Neural progenitor cell (in vitro differentiated cells): ENCODE data around the gene ZNRF1. TPM values are rescaled to one million over a fixed set of nuclear protein-coding genes. Genes with fewer than 3 reads are reported as not detected.

Source experiments
- DNase-seq: peaks from one replicate; pipeline ENCODE4 v3.0.0-alpha.2; 2016; ENCODE audit warnings: low spot score
- H2AFZ ChIP-seq: fragments of 200-600 bp; sonication (generic); replicated peaks from 2 replicates; pipeline ENCODE4 v1.6.1; 2016; ENCODE audit warnings: antibody characterized with exemption
- H3F3A ChIP-seq: fragments of 200-600 bp; sonication (generic); 2 replicates; pipeline ENCODE4 v1.6.1; 2016; ENCODE audit warnings: antibody characterized with exemption, low read depth
- H3K27ac ChIP-seq: fragments of 200-600 bp; sonication (generic); 2 replicates; pipeline ENCODE4 v1.5.1; 2016; ENCODE audit warnings: mild to moderate bottlenecking
- H3K27me3 ChIP-seq: fragments of 200-600 bp; sonication (generic); 2 replicates; pipeline ENCODE4 v1.6.1; 2016; ENCODE audit warnings: mild to moderate bottlenecking, moderate library complexity
- H3K36me3 ChIP-seq: fragments of 200-600 bp; sonication (generic); 2 replicates; pipeline ENCODE4 v1.5.1; 2016
- H3K4me1 ChIP-seq: fragments of 200-600 bp; sonication (generic); 2 replicates; pipeline ENCODE4 v1.6.1; 2016; ENCODE audit warnings: mixed run types
- H3K4me2 ChIP-seq: fragments of 200-600 bp; sonication (generic); 2 replicates; pipeline ENCODE4 v1.6.1; 2016
- H3K4me3 ChIP-seq: fragments of 200-600 bp; sonication (generic); 2 replicates; pipeline ENCODE4 v1.5.1; 2016
- H3K79me2 ChIP-seq: fragments of 200-600 bp; sonication (generic); 2 replicates; pipeline ENCODE4 v1.6.1; 2016; ENCODE audit warnings: low read depth
- H3K9ac ChIP-seq: fragments of 200-600 bp; sonication (generic); 2 replicates; pipeline ENCODE4 v1.6.1; 2016
- H3K9me3 ChIP-seq: fragments of 200-600 bp; sonication (generic); 2 replicates; pipeline ENCODE4 v1.5.1; 2016; ENCODE audit warnings: low read depth
- H4K20me1 ChIP-seq: fragments of 200-600 bp; sonication (generic); 2 replicates; pipeline ENCODE4 v1.6.1; 2016; ENCODE audit warnings: low read depth
- H3K27ac Mint-ChIP-seq: 3 replicates; pipeline ENCODE4 v1.8.0; 2021; ENCODE audit warnings: mixed read lengths
- H3K27me3 Mint-ChIP-seq: 2 replicates; pipeline ENCODE4 v1.8.0; 2022; ENCODE audit warnings: low read depth, mild to moderate bottlenecking, inconsistent platforms, moderate library complexity, mixed read lengths; ENCODE audit not compliant: insufficient read depth
- H3K36me3 Mint-ChIP-seq: 3 replicates; pipeline ENCODE4 v1.8.0; 2021; ENCODE audit warnings: mixed read lengths
- H3K4me1 Mint-ChIP-seq: 3 replicates; pipeline ENCODE4 v1.8.0; 2021; ENCODE audit warnings: mixed read lengths
- H3K4me3 Mint-ChIP-seq: 3 replicates; pipeline ENCODE4 v1.8.0; 2021; ENCODE audit warnings: mild to moderate bottlenecking, moderate library complexity, mixed read lengths
- H3K9me3 Mint-ChIP-seq: 3 replicates; pipeline ENCODE4 v1.8.0; 2020; ENCODE audit warnings: mixed read lengths
- CTCF ChIP-seq: fragments of 200-600 bp; sonication (generic); IDR thresholded peaks from 2 replicates; pipeline ENCODE4 v1.5.1; 2017; ENCODE audit warnings: antibody characterized with exemption, mild to moderate bottlenecking
- EZH2 ChIP-seq: fragments of 200-600 bp; sonication (generic); IDR thresholded peaks from 2 replicates; pipeline ENCODE4 v1.6.1; 2017; ENCODE audit warnings: antibody characterized with exemption, mild to moderate bottlenecking, moderate library complexity
- EZH2phosphoT487 ChIP-seq: fragments of 200-600 bp; sonication (generic); IDR thresholded peaks from 2 replicates; pipeline ENCODE4 v1.6.1; 2017; ENCODE audit warnings: antibody characterized with exemption
- total RNA-seq: library from RNA; depleted of rRNA; stranded (reverse); fragments of >200 nt; gene quantifications from 2 replicates; pipeline ENCODE4 v1.2.3, GENCODE V29; 2015; ENCODE audit warnings: low replicate concordance

ZNRF1 gene
- total RNA-seq, 1 donor from 2014 or later: 9.3 TPM

- Histone ChIP-seq H3K4me2 (no peak overlapping the region), H2AFZ (no peak overlapping the region), H3K4me3 (no peak overlapping the region), H3K36me3 (no peaks in the 10 kb centered on the region), H3K9me3 (no peaks in the 10 kb centered on the region), H3F3A (peaks cover 4% of the 10 kb centered on the region), H3K9ac (no peak overlapping the region), H3K79me2 (peaks cover 9% of the 10 kb centered on the region), H4K20me1 (peaks cover 63% of the 10 kb centered on the region), H3K4me1 (peaks cover 27% of the 10 kb centered on the region), H3K27ac (no peak overlapping the region), H3K27me3 (no peaks in the 10 kb centered on the region)
- no peaks in the 10 kb centered on the region for H3K9me3 Mint-ChIP-seq
- H3K27me3 Mint-ChIP-seq: peaks cover 10% of the 10 kb centered on the region
- TF ChIP-seq EZH2phosphoT487: no peak
- TF ChIP-seq EZH2: no peak
- TF ChIP-seq CTCF: no peak
- no peak overlapping the region for H3K4me3 Mint-ChIP-seq
- peaks cover 30% of the 10 kb centered on the region for H3K4me1 Mint-ChIP-seq
- no peak overlapping the region for H3K27ac Mint-ChIP-seq
- no peak for DNase-seq
- peaks cover 26% of the 10 kb centered on the region for H3K36me3 Mint-ChIP-seq
Measured at GRCh38 chr16:75101635-75102034, 102.8 kb downstream of the ZNRF1 start.

DNA sequence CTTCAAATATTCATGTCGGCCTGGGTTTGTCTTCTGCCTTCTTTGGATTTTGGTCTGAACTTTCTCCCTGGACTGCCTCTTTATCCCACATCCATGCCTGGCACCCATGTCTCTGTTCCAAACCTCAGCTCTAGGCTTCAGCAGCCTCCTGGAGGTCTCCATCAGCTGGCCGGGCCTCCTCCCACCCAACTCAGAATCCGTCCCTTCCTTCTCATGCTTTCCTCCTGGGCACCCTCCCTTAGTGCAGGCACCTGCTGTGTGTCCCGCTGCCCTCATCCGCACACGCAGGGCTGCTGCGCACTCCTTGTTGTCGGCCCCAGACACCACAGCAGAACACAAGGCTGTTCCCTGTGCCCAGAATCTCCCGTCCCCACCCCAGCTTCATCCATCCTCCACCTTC, 103.8 kb downstream of the ZNRF1 start:
- Mint-ChIP-seq H3K27ac (no peak overlapping the region), H3K36me3 (peaks cover 26% of the 10 kb centered on the region), H3K4me3 (no peak overlapping the region), H3K27me3 (peaks cover 10% of the 10 kb centered on the region), H3K9me3 (no peaks in the 10 kb centered on the region), H3K4me1 (peaks cover 37% of the 10 kb centered on the region)
- no peak overlapping the region for H2AFZ ChIP-seq
- H3K79me2 ChIP-seq: peaks cover 8% of the 10 kb centered on the region
- no peak for TF ChIP-seq EZH2phosphoT487
- TF ChIP-seq CTCF: no peak
- TF ChIP-seq EZH2: no peak
- no peak overlapping the region for H3K4me3 ChIP-seq
- peaks cover 55% of the 10 kb centered on the region for H4K20me1 ChIP-seq
- DNase-seq: no peak
- no peaks in the 10 kb centered on the region for H3K9me3 ChIP-seq
- H3K4me1 ChIP-seq: peaks cover 28% of the 10 kb centered on the region
- H3K4me2 ChIP-seq: no peak overlapping the region
- H3F3A ChIP-seq: peaks cover 4% of the 10 kb centered on the region
- no peak overlapping the region for H3K9ac ChIP-seq
- no peaks in the 10 kb centered on the region for H3K27me3 ChIP-seq
- H3K27ac ChIP-seq: no peak overlapping the region
- H3K36me3 ChIP-seq: no peaks in the 10 kb centered on the region

DNA sequence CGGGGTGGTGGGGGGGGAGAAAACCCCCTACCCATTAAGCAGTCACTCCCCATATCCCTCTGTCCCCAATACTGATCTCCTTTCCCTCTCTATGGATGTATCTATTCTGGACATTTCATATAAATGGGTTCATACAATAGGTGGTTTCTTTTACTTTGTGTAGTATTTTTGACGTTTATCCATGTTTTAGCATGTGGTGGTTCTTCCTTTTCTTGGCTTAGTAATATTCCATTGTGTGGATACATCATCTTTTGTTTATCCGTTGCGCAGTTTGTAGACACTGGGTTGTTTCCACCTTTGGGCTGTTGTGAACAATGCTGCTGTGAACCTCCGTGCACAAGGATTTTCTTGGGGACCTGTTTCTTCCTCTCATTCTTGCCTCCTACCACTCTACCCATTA, 105.2 kb downstream of the ZNRF1 start:
- TF ChIP-seq EZH2phosphoT487 (no peak), CTCF (no peak), EZH2 (no peak)
- Histone ChIP-seq H3K27me3 (no peaks in the 10 kb centered on the region), H3K4me3 (no peak overlapping the region), H3F3A (no peaks in the 10 kb centered on the region), H3K9ac (no peak overlapping the region), H3K4me2 (no peak overlapping the region), H2AFZ (no peak overlapping the region), H3K36me3 (no peaks in the 10 kb centered on the region), H3K79me2 (peaks cover 8% of the 10 kb centered on the region), H4K20me1 (peaks cover 47% of the 10 kb centered on the region), H3K4me1 (peaks cover 20% of the 10 kb centered on the region), H3K27ac (no peak overlapping the region), H3K9me3 (no peaks in the 10 kb centered on the region)
- H3K27ac Mint-ChIP-seq: no peak overlapping the region
- no peaks in the 10 kb centered on the region for H3K9me3 Mint-ChIP-seq
- peaks cover 31% of the 10 kb centered on the region for H3K4me1 Mint-ChIP-seq
- no peak for DNase-seq
- peaks cover 26% of the 10 kb centered on the region for H3K36me3 Mint-ChIP-seq
- H3K27me3 Mint-ChIP-seq: peaks cover 10% of the 10 kb centered on the region
- H3K4me3 Mint-ChIP-seq: no peak overlapping the region
